BJ (cell line): ENCODE measurements around the gene ARHGEF11. TPM values are rescaled to one million over a fixed set of nuclear protein-coding genes. Genes with fewer than 3 reads are reported as not detected.

Experiments used
- CTCF ChIA-PET: fragments of 350-600 bp; formaldehyde crosslinking; extraction: SDS; loops from one replicate; lab custom pipeline; 2021; ENCODE audit warnings: antibody characterized with exemption, inconsistent platforms; lab: Yijun Ruan, JAX
- POLR2A ChIA-PET: fragments of 300-600 bp; sonication (Branson Sonifier 250); formaldehyde crosslinking; extraction: SDS; loops from one replicate; lab custom pipeline; 2021; ENCODE audit warnings: antibody characterized with exemption; lab: Charles Lee
- DNase-seq: peaks from one replicate; pipeline ENCODE4 v3.0.0-alpha.2; 2011; ENCODE audit warnings: low read depth
- H3K27me3 ChIP-seq: 2 replicates; pipeline ENCODE4 v1.6.0; 2011; ENCODE audit warnings: low read length; ENCODE audit not compliant: control insufficient read depth, insufficient read depth
- H3K36me3 ChIP-seq: 2 replicates; pipeline ENCODE4 v1.5.1; 2011; ENCODE audit warnings: low read length; ENCODE audit not compliant: control insufficient read depth, insufficient read depth
- H3K4me3 ChIP-seq: 2 replicates; pipeline ENCODE4 v1.5.1; 2011; ENCODE audit warnings: low read depth, mild to moderate bottlenecking, control low read depth, low read length
- polyA plus RNA-seq: library from polyadenylated mRNA; depleted of rRNA; stranded (reverse); fragments of >200 nt; gene quantifications from 2 replicates; pipeline ENCODE4 v1.2.3, GENCODE V29; 2011
- TF ChIP-seq, protein P1 (sequence below): IDR thresholded peaks from 2 replicates; pipeline ENCODE4 v1.5.1; 2011; ENCODE audit warnings: low read depth, mild to moderate bottlenecking, control low read depth, inconsistent platforms, low read length, moderate library complexity; ENCODE audit not compliant: insufficient read depth

The ARHGEF11 gene
- polyA plus RNA-seq, 1 experiment = 19.5 TPM

DNA sequence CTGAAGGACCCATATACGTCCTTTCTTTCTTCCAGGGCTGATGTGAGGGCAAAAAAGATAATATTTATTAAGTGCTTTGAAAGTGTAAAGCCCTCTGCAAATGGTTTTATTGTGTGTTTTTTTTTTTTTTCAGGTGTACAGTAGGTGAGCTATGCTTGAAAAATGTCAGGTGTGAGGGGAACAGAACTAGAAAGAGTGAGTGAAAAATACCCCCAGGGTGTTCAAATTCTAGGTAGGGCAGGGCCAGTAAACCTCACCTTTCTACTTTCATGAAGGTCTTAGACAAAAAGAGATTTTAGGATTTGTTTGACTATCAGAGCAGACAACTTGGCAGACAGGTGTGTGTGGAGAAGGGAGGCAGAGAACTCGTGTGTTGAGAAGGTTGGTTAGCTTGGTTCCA lies 51.3 kb downstream of the ARHGEF11 start:
- no peak overlapping the region for H3K4me3 ChIP-seq
- CTCF ChIA-PET = interaction anchor here (1.2 kb wide), 1 partner anchor 162 kb away, joined by 5 read pairs; no protein-coding TSS in a partner anchor
- POLR2A ChIA-PET = no interaction called here
- no peaks in the 10 kb centered on the region for H3K27me3 ChIP-seq
- H3K36me3 ChIP-seq = no peaks in the 10 kb centered on the region
- DNase-seq = no peak
- TF ChIP-seq, protein P1, sequence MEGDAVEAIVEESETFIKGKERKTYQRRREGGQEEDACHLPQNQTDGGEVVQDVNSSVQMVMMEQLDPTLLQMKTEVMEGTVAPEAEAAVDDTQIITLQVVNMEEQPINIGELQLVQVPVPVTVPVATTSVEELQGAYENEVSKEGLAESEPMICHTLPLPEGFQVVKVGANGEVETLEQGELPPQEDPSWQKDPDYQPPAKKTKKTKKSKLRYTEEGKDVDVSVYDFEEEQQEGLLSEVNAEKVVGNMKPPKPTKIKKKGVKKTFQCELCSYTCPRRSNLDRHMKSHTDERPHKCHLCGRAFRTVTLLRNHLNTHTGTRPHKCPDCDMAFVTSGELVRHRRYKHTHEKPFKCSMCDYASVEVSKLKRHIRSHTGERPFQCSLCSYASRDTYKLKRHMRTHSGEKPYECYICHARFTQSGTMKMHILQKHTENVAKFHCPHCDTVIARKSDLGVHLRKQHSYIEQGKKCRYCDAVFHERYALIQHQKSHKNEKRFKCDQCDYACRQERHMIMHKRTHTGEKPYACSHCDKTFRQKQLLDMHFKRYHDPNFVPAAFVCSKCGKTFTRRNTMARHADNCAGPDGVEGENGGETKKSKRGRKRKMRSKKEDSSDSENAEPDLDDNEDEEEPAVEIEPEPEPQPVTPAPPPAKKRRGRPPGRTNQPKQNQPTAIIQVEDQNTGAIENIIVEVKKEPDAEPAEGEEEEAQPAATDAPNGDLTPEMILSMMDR = no peak

- TF ChIP-seq, protein P1 = no peak
- ChIA-PET POLR2A (no interaction called here), CTCF (interaction anchor here (1.2 kb wide), 1 partner anchor 162 kb away, joined by 5 read pairs; no protein-coding TSS in a partner anchor)
Observed at GRCh38 chr1:156993426-156994147, 52.0 kb downstream of the ARHGEF11 start.

GRCh38 chr1:156992215-156992614 lies 53.3 kb downstream of the ARHGEF11 start:
- TF ChIP-seq, protein P1 = no peak
- Histone ChIP-seq H3K4me3 (no peak overlapping the region), H3K27me3 (no peaks in the 10 kb centered on the region), H3K36me3 (no peaks in the 10 kb centered on the region)
- POLR2A ChIA-PET = interaction anchor here (0.6 kb wide), 1 partner anchor 1570 kb away, joined by 3 read pairs; no protein-coding TSS in a partner anchor
- no peak for DNase-seq
- CTCF ChIA-PET = no interaction called here

More at GRCh38 chr1:156993426-156994147, 52.0 kb downstream of the ARHGEF11 start:
- Histone ChIP-seq H3K36me3 (no peaks in the 10 kb centered on the region), H3K27me3 (no peaks in the 10 kb centered on the region), H3K4me3 (no peak overlapping the region)
- no peak for DNase-seq

- DNase-seq = no peak
- Histone ChIP-seq H3K4me3 (no peak overlapping the region), H3K36me3 (peaks cover 6% of the 10 kb centered on the region), H3K27me3 (no peaks in the 10 kb centered on the region)
- TF ChIP-seq, protein P1 = no peak
- ChIA-PET CTCF (interaction anchor here (1.3 kb wide), 1 partner anchor 13 kb away, joined by 3 read pairs; no protein-coding TSS in a partner anchor), POLR2A (no interaction called here)
Observed at GRCh38 chr1:156987715-156988114, 57.8 kb downstream of the ARHGEF11 start.

GRCh38 chr1:156980551-156980950 lies 65.0 kb downstream of the ARHGEF11 start:
- H3K4me3 ChIP-seq = no peak overlapping the region
- TF ChIP-seq, protein P1 = no peak
- CTCF ChIA-PET = interaction anchor here (0.6 to 1.3 kb wide), 2 partner anchors 94 to 128 kb away, joined by 3 to 5 read pairs; no protein-coding TSS in a partner anchor
- no peaks in the 10 kb centered on the region for H3K27me3 ChIP-seq
- POLR2A ChIA-PET = no interaction called here
- H3K36me3 ChIP-seq = peaks cover 24% of the 10 kb centered on the region
- DNase-seq = no peak
